ENCODE data around the gene FOXP1.

Gene FOXP1

DNA sequence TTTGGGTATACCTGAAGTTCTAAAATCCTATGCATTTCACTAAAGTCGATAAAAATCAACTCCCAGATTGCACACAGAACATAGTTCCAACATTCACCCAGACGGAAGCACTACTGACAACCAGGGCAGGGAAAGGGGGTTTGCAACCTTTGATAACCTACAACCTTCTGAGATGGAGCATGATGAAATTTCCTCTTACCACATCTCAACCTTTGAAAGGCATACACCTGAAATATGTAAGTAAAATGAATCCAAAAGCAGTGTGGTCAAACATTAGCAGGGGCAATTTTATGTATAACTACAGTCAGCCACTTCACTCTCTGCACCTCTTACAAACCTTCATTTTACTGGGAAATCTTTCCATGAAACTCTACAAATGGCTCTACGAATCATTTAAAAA is 184.1 kb downstream of the FOXP1 start:
- no peak for ATAC-seq
- TF ChIP-seq, protein P1, sequence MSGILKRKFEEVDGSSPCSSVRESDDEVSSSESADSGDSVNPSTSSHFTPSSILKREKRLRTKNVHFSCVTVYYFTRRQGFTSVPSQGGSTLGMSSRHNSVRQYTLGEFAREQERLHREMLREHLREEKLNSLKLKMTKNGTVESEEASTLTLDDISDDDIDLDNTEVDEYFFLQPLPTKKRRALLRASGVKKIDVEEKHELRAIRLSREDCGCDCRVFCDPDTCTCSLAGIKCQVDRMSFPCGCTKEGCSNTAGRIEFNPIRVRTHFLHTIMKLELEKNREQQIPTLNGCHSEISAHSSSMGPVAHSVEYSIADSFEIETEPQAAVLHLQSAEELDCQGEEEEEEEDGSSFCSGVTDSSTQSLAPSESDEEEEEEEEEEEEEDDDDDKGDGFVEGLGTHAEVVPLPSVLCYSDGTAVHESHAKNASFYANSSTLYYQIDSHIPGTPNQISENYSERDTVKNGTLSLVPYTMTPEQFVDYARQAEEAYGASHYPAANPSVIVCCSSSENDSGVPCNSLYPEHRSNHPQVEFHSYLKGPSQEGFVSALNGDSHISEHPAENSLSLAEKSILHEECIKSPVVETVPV (CRISPR knock-in tag; IDR thresholded peaks at IDR 0.05), result no peak
- TF ChIP-seq, protein P2, sequence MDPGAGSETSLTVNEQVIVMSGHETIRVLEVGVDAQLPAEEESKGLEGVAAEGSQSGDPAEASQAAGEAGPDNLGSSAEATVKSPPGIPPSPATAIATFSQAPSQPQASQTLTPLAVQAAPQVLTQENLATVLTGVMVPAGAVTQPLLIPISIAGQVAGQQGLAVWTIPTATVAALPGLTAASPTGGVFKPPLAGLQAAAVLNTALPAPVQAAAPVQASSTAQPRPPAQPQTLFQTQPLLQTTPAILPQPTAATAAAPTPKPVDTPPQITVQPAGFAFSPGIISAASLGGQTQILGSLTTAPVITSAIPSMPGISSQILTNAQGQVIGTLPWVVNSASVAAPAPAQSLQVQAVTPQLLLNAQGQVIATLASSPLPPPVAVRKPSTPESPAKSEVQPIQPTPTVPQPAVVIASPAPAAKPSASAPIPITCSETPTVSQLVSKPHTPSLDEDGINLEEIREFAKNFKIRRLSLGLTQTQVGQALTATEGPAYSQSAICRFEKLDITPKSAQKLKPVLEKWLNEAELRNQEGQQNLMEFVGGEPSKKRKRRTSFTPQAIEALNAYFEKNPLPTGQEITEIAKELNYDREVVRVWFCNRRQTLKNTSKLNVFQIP (CRISPR knock-in tag; IDR thresholded peaks at IDR 0.05; ENCODE audit: borderline replicate concordance, low read depth), result no peak
- TF ChIP-seq ARNTL (CRISPR knock-in tag; IDR thresholded peaks at IDR 0.05; ENCODE audit: borderline replicate concordance, low read depth) (no peak), RARB (CRISPR knock-in tag; IDR thresholded peaks at IDR 0.05) (no peak), SNAI2 (CRISPR knock-in tag; IDR thresholded peaks at IDR 0.05) (no peak)

DNA sequence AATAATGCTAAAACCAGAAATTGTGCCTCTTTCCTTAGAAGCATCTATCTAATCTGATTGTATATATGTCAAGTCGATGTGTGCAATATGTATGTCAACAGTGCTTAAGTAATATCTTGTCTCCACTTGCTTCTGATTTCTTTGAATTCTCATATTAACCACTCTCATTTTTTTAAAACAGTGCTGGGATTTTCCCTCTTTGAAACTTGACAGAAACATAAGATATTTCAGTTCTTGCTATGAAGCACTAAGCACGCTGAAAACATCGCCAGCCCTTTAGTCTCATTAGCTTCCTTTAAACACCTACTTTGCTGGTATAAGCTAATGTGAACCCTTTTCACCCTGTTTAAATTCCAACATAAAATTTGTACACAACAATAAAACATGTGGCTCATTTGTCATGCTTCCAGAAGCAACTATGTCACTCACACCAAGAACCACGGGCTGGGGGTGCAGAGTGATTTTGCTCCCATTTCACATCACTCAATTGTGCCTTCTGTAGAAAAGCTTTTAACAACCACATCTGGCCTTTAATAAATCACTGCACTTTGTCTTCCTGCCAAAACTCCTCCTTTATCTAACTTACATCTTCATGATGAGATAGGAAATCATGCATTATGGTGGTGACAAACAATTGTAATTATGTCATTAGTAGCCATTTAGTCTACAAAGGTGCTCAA is 185.2 kb downstream of the FOXP1 start:
- TF ChIP-seq, protein P3, sequence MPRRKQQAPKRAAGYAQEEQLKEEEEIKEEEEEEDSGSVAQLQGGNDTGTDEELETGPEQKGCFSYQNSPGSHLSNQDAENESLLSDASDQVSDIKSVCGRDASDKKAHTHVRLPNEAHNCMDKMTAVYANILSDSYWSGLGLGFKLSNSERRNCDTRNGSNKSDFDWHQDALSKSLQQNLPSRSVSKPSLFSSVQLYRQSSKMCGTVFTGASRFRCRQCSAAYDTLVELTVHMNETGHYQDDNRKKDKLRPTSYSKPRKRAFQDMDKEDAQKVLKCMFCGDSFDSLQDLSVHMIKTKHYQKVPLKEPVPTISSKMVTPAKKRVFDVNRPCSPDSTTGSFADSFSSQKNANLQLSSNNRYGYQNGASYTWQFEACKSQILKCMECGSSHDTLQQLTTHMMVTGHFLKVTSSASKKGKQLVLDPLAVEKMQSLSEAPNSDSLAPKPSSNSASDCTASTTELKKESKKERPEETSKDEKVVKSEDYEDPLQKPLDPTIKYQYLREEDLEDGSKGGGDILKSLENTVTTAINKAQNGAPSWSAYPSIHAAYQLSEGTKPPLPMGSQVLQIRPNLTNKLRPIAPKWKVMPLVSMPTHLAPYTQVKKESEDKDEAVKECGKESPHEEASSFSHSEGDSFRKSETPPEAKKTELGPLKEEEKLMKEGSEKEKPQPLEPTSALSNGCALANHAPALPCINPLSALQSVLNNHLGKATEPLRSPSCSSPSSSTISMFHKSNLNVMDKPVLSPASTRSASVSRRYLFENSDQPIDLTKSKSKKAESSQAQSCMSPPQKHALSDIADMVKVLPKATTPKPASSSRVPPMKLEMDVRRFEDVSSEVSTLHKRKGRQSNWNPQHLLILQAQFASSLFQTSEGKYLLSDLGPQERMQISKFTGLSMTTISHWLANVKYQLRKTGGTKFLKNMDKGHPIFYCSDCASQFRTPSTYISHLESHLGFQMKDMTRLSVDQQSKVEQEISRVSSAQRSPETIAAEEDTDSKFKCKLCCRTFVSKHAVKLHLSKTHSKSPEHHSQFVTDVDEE (CRISPR knock-in tag; IDR thresholded peaks at IDR 0.05), result peak; percentile 74; the same call in 1 of the 2 replicates
- TF ChIP-seq, protein P4, sequence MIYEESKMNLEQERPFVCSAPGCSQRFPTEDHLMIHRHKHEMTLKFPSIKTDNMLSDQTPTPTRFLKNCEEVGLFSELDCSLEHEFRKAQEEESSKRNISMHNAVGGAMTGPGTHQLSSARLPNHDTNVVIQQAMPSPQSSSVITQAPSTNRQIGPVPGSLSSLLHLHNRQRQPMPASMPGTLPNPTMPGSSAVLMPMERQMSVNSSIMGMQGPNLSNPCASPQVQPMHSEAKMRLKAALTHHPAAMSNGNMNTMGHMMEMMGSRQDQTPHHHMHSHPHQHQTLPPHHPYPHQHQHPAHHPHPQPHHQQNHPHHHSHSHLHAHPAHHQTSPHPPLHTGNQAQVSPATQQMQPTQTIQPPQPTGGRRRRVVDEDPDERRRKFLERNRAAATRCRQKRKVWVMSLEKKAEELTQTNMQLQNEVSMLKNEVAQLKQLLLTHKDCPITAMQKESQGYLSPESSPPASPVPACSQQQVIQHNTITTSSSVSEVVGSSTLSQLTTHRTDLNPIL (CRISPR knock-in tag; IDR thresholded peaks at IDR 0.05; ENCODE audit: low read depth), result peak; percentile 36; the same call in 1 of the 2 replicates
- TF ChIP-seq SNAI2 (CRISPR knock-in tag; IDR thresholded peaks at IDR 0.05), result peak; percentile 22; the same call in 1 of the 2 replicates
- TF ChIP-seq RARB (CRISPR knock-in tag; IDR thresholded peaks at IDR 0.05), result no peak
- peak; percentile 92 for TF ChIP-seq ISL1 (CRISPR knock-in tag; IDR thresholded peaks at IDR 0.05)
- peak; percentile 79 for TF ChIP-seq TCF4 (CRISPR knock-in tag; IDR thresholded peaks at IDR 0.05; ENCODE audit: borderline replicate concordance)
- TF ChIP-seq CSDC2 (CRISPR knock-in tag; IDR thresholded peaks at IDR 0.05), result no peak
- ATAC-seq, result no peak; the same call in 2 of the 3 replicates

DNA sequence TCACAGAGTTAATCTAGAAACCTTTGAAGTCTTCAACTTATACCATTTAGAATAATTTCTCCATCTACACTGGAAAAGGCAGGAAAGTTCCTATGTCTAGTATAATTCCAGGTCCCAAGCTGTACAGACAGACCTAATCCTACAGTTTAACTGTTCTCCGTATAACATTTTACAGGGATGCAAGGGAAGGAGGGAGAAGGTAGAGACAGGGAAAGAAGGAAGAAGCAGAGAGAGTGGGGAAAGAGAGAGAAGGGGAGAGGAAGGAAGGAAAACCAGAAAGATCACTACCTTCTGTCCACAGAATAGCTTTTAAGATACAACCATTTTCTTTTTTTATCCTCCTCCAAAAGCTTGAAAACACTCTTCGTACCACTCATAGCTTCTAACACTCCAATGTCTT is 185.8 kb downstream of the FOXP1 start:
- no peak for TF ChIP-seq OSR1 (CRISPR knock-in tag; IDR thresholded peaks at IDR 0.05)
- TF ChIP-seq RARB (CRISPR knock-in tag; IDR thresholded peaks at IDR 0.05), result no peak
- TF ChIP-seq ISL1 (CRISPR knock-in tag; IDR thresholded peaks at IDR 0.05), result no peak
- TF ChIP-seq SNAI2 (CRISPR knock-in tag; IDR thresholded peaks at IDR 0.05), result no peak
- no peak for TF ChIP-seq TOX (CRISPR knock-in tag; IDR thresholded peaks at IDR 0.05; ENCODE audit: borderline replicate concordance)
- TF ChIP-seq ZFP3 (CRISPR knock-in tag; IDR thresholded peaks at IDR 0.05), result no peak
- TF ChIP-seq ZFP30 (CRISPR knock-in tag; IDR thresholded peaks at IDR 0.05), result no peak
- no peak for TF ChIP-seq ESRRG (CRISPR knock-in tag; IDR thresholded peaks at IDR 0.05)
- TF ChIP-seq, protein P1 (CRISPR knock-in tag; IDR thresholded peaks at IDR 0.05), result no peak
- no peak for TF ChIP-seq TCF4 (CRISPR knock-in tag; IDR thresholded peaks at IDR 0.05; ENCODE audit: borderline replicate concordance)
- TF ChIP-seq ZC3H10 (CRISPR knock-in tag; IDR thresholded peaks at IDR 0.05), result no peak
- TF ChIP-seq, protein P2 (CRISPR knock-in tag; IDR thresholded peaks at IDR 0.05; ENCODE audit: borderline replicate concordance, low read depth), result no peak
- TF ChIP-seq GLIS3 (CRISPR knock-in tag; IDR thresholded peaks at IDR 0.05), result no peak
- no peak for TF ChIP-seq ZNF8 (CRISPR knock-in tag; IDR thresholded peaks at IDR 0.05)
- TF ChIP-seq BACH2 (CRISPR knock-in tag; IDR thresholded peaks at IDR 0.05; ENCODE audit: borderline replicate concordance), result no peak
- ATAC-seq, result no peak

All from SK-N-SH treated with all-trans-retinoic acid at 6 μM for 48 hours (cell line).